ENCODE measurements around the gene SYT17.
A peak's percentile ranks its signal among the peaks of the same experiment; 100 is the strongest.
"Not testable (repeated sequence)": the region's sequence is repeated elsewhere in the genome, so short reads cannot be mapped to it uniquely, and the experiment has no call there.

Gene SYT17

DNA sequence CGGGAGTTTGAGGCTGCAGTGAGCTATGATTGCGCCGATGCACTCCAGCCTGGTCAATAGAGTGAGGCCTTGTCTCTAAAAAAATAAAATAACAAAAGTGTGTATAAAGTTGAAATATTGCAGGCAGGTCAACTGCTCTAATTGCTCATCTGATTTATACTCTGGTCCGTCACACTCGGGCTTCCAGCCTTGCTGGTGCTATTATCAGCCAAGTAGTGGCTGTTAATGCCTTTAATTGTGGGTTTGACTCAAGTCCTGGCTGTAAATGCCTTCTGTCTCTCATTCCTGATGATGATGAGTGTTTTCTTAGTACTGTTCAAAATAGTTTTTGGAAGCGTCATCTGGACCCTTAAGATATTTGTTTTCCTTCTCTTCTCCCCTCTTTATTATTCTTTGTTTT lies 18.4 kb downstream of the SYT17 start:
- H3K4me3 ChIP-seq (ENCODE audit: low read depth, low read length) = no peak overlapping the region

DNA sequence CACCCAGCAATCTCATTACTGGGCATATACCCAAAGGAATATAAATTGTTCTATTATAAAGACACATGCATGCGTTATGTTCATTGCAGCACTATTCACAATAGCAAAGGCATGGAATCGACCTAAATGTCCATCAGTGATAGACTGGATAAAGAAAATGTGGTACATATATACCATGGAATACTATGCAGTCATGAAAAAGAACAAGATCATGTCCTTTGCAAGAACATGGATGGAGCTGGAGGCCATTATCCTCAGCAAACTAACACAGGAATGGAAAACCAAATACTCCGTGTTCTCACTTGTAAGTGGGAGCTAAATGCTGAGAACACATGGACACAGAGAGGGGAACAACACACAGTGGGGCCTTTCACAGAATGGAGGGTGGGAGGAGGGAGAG lies 19.9 kb downstream of the SYT17 start:
- H3K4me3 ChIP-seq (ENCODE audit: low read depth, low read length); DNase-seq (ENCODE audit: low read depth): not testable (repeated sequence)

More for the DNA sequence above, 18.4 kb downstream of the SYT17 start:
- DNase-seq (ENCODE audit: low read depth) = no peak
- TF ChIP-seq, protein P1, sequence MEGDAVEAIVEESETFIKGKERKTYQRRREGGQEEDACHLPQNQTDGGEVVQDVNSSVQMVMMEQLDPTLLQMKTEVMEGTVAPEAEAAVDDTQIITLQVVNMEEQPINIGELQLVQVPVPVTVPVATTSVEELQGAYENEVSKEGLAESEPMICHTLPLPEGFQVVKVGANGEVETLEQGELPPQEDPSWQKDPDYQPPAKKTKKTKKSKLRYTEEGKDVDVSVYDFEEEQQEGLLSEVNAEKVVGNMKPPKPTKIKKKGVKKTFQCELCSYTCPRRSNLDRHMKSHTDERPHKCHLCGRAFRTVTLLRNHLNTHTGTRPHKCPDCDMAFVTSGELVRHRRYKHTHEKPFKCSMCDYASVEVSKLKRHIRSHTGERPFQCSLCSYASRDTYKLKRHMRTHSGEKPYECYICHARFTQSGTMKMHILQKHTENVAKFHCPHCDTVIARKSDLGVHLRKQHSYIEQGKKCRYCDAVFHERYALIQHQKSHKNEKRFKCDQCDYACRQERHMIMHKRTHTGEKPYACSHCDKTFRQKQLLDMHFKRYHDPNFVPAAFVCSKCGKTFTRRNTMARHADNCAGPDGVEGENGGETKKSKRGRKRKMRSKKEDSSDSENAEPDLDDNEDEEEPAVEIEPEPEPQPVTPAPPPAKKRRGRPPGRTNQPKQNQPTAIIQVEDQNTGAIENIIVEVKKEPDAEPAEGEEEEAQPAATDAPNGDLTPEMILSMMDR (IDR thresholded peaks at IDR 0.05; ENCODE audit: low read depth, low read length, missing control alignments) = no peak

DNA sequence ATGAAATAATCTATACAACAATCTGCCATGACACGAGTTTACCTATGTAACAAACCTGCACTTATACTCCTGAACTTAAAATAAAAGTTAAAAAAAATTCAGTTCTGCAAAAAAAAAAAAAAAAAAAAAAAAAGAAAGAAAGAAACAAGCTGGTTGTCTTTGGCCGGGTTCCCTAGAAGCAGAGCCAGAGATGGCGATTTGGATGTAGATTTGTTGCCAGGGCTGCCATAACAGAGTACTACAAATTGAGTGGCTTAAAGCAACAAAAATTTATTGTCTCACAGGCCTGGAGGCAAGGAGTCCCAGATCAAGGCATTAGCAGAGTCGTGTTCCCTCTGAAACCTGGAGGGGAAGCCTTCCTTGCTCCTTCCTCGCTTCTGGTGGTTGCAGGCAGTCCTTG lies 20.4 kb downstream of the SYT17 start:
- no peak overlapping the region for H3K4me3 ChIP-seq (ENCODE audit: low read depth, low read length)
- TF ChIP-seq, protein P1 (IDR thresholded peaks at IDR 0.05; ENCODE audit: low read depth, low read length, missing control alignments) = no peak
- no peak for DNase-seq (ENCODE audit: low read depth)

DNA sequence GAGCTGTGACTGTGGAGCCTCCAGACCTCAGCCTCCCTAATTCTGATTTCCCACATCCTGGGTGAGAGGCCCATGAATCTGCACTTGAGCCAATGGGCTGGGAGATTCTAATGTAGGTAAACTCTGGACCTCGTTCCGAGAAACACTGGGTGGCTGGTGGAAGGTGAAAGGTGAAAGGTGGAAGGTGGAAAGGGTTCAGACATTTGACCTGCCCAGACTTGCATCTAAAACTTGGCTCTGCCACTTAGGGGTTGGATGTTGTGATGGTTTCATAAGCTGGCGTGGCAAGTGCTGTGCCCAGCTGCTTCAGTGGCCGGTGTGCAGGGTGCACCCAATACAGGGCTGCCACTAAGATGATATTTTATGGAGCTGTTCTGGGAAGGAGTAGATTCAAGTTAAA lies 24.8 kb downstream of the SYT17 start:
- no peak for DNase-seq (ENCODE audit: low read depth)
- no peak overlapping the region for H3K4me3 ChIP-seq (ENCODE audit: low read depth, low read length)
- TF ChIP-seq, protein P1 (IDR thresholded peaks at IDR 0.05; ENCODE audit: low read depth, low read length, missing control alignments) = no peak

DNA sequence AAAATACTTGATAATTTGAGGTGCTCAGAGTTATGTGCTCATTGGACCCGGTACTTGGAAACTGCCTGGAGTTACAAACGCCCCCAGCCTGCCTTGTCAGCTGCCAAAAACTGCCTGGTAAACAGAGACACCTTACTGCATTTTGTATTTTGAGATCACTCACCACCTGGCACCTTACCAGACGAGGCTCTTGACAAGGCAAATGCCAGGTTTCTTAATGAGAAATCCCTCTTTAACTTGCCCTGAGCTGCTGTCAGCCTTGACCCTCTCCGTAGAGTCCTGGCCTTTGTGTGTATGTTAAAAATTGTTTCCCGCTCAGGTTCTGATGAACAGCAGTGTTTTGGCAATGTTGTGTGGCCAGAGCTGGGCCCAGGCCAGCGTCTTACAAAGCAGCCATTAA lies 28.8 kb downstream of the SYT17 start:
- TF ChIP-seq, protein P1 (IDR thresholded peaks at IDR 0.05; ENCODE audit: low read depth, low read length, missing control alignments) = no peak
- no peak overlapping the region for H3K4me3 ChIP-seq (ENCODE audit: low read depth, low read length)
- DNase-seq (ENCODE audit: low read depth) = no peak

DNA sequence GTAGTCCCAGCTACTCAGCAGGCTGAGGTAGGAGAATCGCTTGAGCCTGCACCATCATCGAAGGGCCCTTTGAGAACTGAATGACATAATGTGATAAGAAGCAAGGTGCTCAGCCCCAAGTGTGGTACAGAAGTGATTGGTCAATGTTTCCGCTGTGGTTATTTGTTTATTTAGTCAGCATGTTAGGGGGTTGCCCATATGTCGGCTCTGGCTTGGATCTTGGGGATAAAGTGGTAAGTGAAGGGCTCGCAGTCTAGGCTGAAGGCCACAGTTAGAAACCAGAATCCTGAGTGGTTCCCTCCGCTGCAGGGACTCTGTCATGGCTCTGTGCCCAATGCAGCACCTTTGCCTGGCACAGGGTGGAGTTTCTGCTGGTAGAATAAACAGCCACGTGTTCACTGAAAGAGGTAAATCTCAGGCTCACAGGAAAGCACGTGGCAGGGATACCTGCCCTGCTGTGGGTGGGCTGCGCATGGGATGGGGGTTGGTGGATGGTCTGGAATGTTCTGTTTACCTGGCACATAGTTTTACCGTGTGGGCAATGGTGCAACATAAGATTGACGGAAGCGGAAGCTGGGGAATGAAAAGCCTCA lies 35.4 kb downstream of the SYT17 start:
- peak; percentile 12 for DNase-seq (ENCODE audit: low read depth)
- H3K4me3 ChIP-seq (ENCODE audit: low read depth, low read length) = no peak overlapping the region
- TF ChIP-seq, protein P1 (IDR thresholded peaks at IDR 0.05; ENCODE audit: low read depth, low read length, missing control alignments) = no peak

DNA sequence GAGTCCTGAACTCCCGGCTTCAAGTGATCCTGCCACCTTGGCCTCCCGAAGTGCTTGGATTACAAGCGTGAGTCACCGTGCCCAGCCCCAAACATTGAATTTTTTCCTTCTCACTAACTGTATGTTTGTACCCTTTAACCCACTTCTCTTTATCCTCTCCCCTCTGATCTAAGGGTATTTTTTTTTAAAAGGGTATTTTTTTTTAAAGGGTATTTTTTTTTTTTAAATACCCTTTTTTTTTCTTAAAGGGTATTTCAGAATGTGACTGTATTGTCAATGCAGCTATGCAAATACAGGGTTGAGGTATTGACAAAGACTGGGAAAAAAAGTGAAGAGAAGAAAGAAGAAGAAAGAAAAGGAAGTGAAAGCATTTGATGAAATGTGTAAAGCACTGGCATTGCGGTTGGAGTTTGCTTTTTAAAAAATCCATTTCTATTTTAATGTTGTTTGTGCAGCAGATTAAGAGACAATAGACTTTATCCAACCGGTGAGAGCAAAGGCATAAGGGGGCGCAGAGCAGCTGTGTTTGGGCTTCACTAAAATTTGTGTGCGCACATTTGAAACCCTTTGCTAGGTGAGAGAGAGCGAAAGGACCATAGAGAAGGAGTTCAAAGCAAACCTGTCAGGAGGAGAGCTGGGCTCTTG lies 42.4 kb downstream of the SYT17 start:
- H3K4me3 ChIP-seq (ENCODE audit: low read depth, low read length) = peak overlapping the region; percentile 9; the same call in 1 of the 2 replicates
- TF ChIP-seq, protein P1 (IDR thresholded peaks at IDR 0.05; ENCODE audit: low read depth, low read length, missing control alignments) = no peak
- peak; percentile 52 for DNase-seq (ENCODE audit: low read depth)

All from GM12864 (cell line).